HepG2 (cell line): ENCODE results near the gene MAP3K14. TPM values are rescaled to one million over a fixed set of nuclear protein-coding genes. Genes with fewer than 3 reads are reported as not detected.

Experiments
- ATAC-seq: fragments of 200-7000 bp; cut with Tn5 transposase; 3 replicates; pipeline ENCODE4 v1.9.1; 2020; ENCODE audit warnings: mild to moderate bottlenecking, moderate library complexity
- BruUV-seq: library from RNA; stranded (reverse); fragments of 400-500 nt; replicated peaks from 2 replicates; lab custom pipeline; 2021; lab: Mats Ljungman, UMichigan
- CTCF ChIA-PET: fragments of 300-600 bp; formaldehyde crosslinking; extraction: SDS; loops from one replicate; lab custom pipeline; 2021; ENCODE audit warnings: low total read pairs, inconsistent platforms, low intra/inter-chr PET ratio; lab: Yijun Ruan, JAX
- POLR2A ChIA-PET: fragments of 350-600 bp; sonication (Branson Sonifier 250); formaldehyde crosslinking; loops from one replicate; lab custom pipeline; 2020; ENCODE audit warnings: antibody characterized with exemption, inconsistent platforms; lab: Yijun Ruan, JAX
- DNase-seq: peaks from one replicate; pipeline ENCODE4 v3.0.0-alpha.2; 2015; ENCODE audit warnings: low spot score
- FAIRE-seq: peaks from 3 replicates; lab custom pipeline; 2011; peaks lifted over from hg19 to GRCh38; lab: Jason Lieb, UNC
- H2AFZ ChIP-seq: one replicate; pipeline ENCODE4 v1.6.1; 2011; ENCODE audit warnings: low read length, inconsistent platforms
- H3K27ac ChIP-seq: fragments of 300-600 bp; 3 replicates; pipeline ENCODE4 v1.8.0; 2011; ENCODE audit warnings: mixed run types, mild to moderate bottlenecking, mixed read lengths, low read length, inconsistent platforms; ENCODE audit not compliant: insufficient read depth; ENCODE audit errors: extremely low read length
- H3K27me3 ChIP-seq, 2 experiments: fragments of 200-600 bp in 1 of 2; 2 replicates in 1 of 2; 3 replicates in 1 of 2; pipeline versions ENCODE4 v1.6.0 to v1.8.0; 2011; ENCODE audit warnings: low read length in 2 of 2, mild to moderate bottlenecking in 2 of 2, moderate library complexity in 2 of 2, inconsistent platforms in 1 of 2; ENCODE audit not compliant: insufficient read depth in 2 of 2, control insufficient read depth in 1 of 2
- H3K36me3 ChIP-seq, 2 experiments: fragments of 200-600 bp in 1 of 2; replicated peaks in 1 of 2; 2 replicates in 1 of 2; 3 replicates in 1 of 2; pipeline versions ENCODE4 v1.5.1 to v1.8.0; 2011; ENCODE audit warnings: low read length in 2 of 2, inconsistent platforms in 1 of 2; ENCODE audit not compliant: insufficient read depth in 2 of 2, control insufficient read depth in 1 of 2
- H3K4me1 ChIP-seq: 2 replicates; pipeline ENCODE4 v1.5.1; 2012; ENCODE audit warnings: low read length, inconsistent platforms; ENCODE audit not compliant: insufficient read depth
- H3K4me2 ChIP-seq: 2 replicates; pipeline ENCODE4 v1.6.0; 2011; ENCODE audit warnings: low read depth, low read length, inconsistent platforms
- H3K4me3 ChIP-seq, 3 experiments: fragments of 200-600 bp in 1 of 3; sonication (generic), shearing (Covaris generic) in 1 of 3; replicated peaks in 1 of 3; 2 replicates each; pipeline ENCODE4 v1.5.1; 2011 to 2016; ENCODE audit warnings: low read length in 3 of 3, inconsistent platforms in 2 of 3, low read depth in 2 of 3, mild to moderate bottlenecking in 2 of 3, control low read depth in 1 of 3, mixed read lengths in 1 of 3; ENCODE audit not compliant: insufficient read depth in 1 of 3
- H3K79me2 ChIP-seq: one replicate; pipeline ENCODE4 v1.6.1; 2011; ENCODE audit warnings: low read length, inconsistent platforms; ENCODE audit not compliant: insufficient read depth
- H3K9ac ChIP-seq: 2 replicates; pipeline ENCODE4 v1.6.0; 2011; ENCODE audit warnings: mild to moderate bottlenecking, low read depth, low read length, inconsistent platforms; ENCODE audit not compliant: insufficient read depth
- H3K9me3 ChIP-seq: 2 replicates; pipeline ENCODE4 v1.5.1; 2012; ENCODE audit warnings: mild to moderate bottlenecking, low read length
- H4K20me1 ChIP-seq: 2 replicates; pipeline ENCODE4 v1.6.0; 2011; ENCODE audit warnings: inconsistent platforms, mild to moderate bottlenecking, low read length, moderate library complexity; ENCODE audit not compliant: insufficient read depth
- ADNP ChIP-seq: sonication (generic); formaldehyde crosslinking; IDR thresholded peaks from 2 replicates; pipeline ENCODE4 v1.4.0; 2020; ENCODE audit warnings: missing genetic modification reagents
- ARNT ChIP-seq: fragments of 450-650 bp; IDR thresholded peaks from 2 replicates; pipeline ENCODE4 v1.6.1; 2017
- ARNT2 ChIP-seq: sonication (generic); formaldehyde crosslinking; IDR thresholded peaks from 2 replicates; pipeline ENCODE4 v1.8.0; 2022; ENCODE audit warnings: mild to moderate bottlenecking, low read depth, missing genetic modification reagents, moderate library complexity
- GMEB1 ChIP-seq: sonication (generic); formaldehyde crosslinking; IDR thresholded peaks from 2 replicates; pipeline ENCODE4 v1.5.1; 2020; ENCODE audit warnings: missing genetic modification reagents, mild to moderate bottlenecking, borderline replicate concordance
- HDAC2 ChIP-seq: sonication (generic); formaldehyde crosslinking; IDR thresholded peaks from 2 replicates; pipeline ENCODE4 v1.4.0; 2020; ENCODE audit warnings: missing genetic modification reagents
- KDM3A ChIP-seq: IDR thresholded peaks from 2 replicates; pipeline ENCODE4 v1.6.1; 2018; ENCODE audit warnings: low read depth, missing compliant biosample characterization
- MAZ ChIP-seq, 2 experiments: sonication (generic) in 1 of 2; formaldehyde crosslinking in 1 of 2; IDR thresholded peaks; 2 replicates each; pipeline versions ENCODE4 v1.5.0 to v1.6.1; 2012 to 2020; ENCODE audit warnings: low read depth in 2 of 2, mild to moderate bottlenecking in 2 of 2, borderline replicate concordance in 1 of 2, improper control_type of control experiment in 1 of 2, low read length in 1 of 2, missing genetic modification reagents in 1 of 2, moderate library complexity in 1 of 2
- MEF2D ChIP-seq: sonication (generic); formaldehyde crosslinking; IDR thresholded peaks from 2 replicates; pipeline ENCODE4 v1.5.1; 2020; ENCODE audit warnings: mild to moderate bottlenecking, missing genetic modification reagents
- NR2F2 ChIP-seq: IDR thresholded peaks from 2 replicates; pipeline ENCODE4 v1.6.1; 2012; ENCODE audit warnings: low read depth, inconsistent platforms, borderline replicate concordance
- SOX6 ChIP-seq, 2 experiments: fragments of 450-650 bp in 1 of 2; sonication (generic) in 1 of 2; formaldehyde crosslinking in 1 of 2; IDR thresholded peaks; 2 replicates each; pipeline versions ENCODE4 v1.4.0 to v1.6.1; 2017 to 2020; ENCODE audit warnings: antibody characterized with exemption in 1 of 2, mild to moderate bottlenecking in 1 of 2, missing genetic modification reagents in 1 of 2
- ZEB1 ChIP-seq: IDR thresholded peaks from 2 replicates; pipeline ENCODE4 v1.6.1; 2012; ENCODE audit warnings: mild to moderate bottlenecking, low read depth, inconsistent platforms; ENCODE audit not compliant: insufficient replicate concordance
- ZFP36 ChIP-seq: fragments of 150-350 bp; IDR thresholded peaks from 2 replicates; pipeline ENCODE4 v1.6.1; 2018; ENCODE audit warnings: borderline replicate concordance, low read length, low read depth; ENCODE audit not compliant: partially characterized antibody
- ZFP90 ChIP-seq: sonication (generic); formaldehyde crosslinking; IDR thresholded peaks from 2 replicates; pipeline ENCODE4 v1.8.0; 2022; ENCODE audit warnings: missing genetic modification reagents, mild to moderate bottlenecking, inconsistent platforms, borderline replicate concordance
- ZMAT5 ChIP-seq: sonication (generic); formaldehyde crosslinking; IDR thresholded peaks from 2 replicates; pipeline ENCODE4 v1.5.0; 2020; ENCODE audit warnings: mild to moderate bottlenecking, low read depth, missing genetic modification reagents, borderline replicate concordance
- ZNF337 ChIP-seq: sonication (generic); formaldehyde crosslinking; IDR thresholded peaks from 2 replicates; pipeline ENCODE4 v1.5.1; 2020; ENCODE audit warnings: missing genetic modification reagents, low read depth, mild to moderate bottlenecking, borderline replicate concordance
- ZNF367 ChIP-seq: sonication (generic); formaldehyde crosslinking; IDR thresholded peaks from 2 replicates; pipeline ENCODE4 v1.4.0; 2020; ENCODE audit warnings: missing genetic modification reagents, borderline replicate concordance
- ZNF781 ChIP-seq: sonication (generic); formaldehyde crosslinking; IDR thresholded peaks from 2 replicates; pipeline ENCODE4 v1.5.1; 2020; ENCODE audit warnings: borderline replicate concordance, mild to moderate bottlenecking, missing genetic modification reagents; ENCODE audit errors: not compliant biosample characterization
- WGBS: methylation state at CpG from one replicate; pipeline ENCODE4 v1.1.6; 2017; ENCODE audit warnings: low lambda C conversion rate; 5-methylcytosine and 5-hydroxymethylcytosine counted together
- in situ Hi-C: cut with HindIII; loops from 2 replicates; pipeline ENCODE4 v1.10.0; 2017; ENCODE audit warnings: low pct_unique_long_range_greater_than_20kb; ENCODE audit not compliant: extremely low pct_ligation_motif_present
- intact Hi-C: fragments of 100-400 bp; cut with micrococcal nuclease; formaldehyde crosslinking; loops from one replicate; pipeline ENCODE4 v1.10.0; 2022; ENCODE audit not compliant: unreplicated experiment
- polyA plus RNA-seq, 8 experiments: library from polyadenylated mRNA; depleted of rRNA in 3 of 8; stranded (reverse) in 7 of 8; unstranded in 1 of 8; fragments of >200 nt; fragmentation: Illumina TruSeq in 4 of 8; extraction: Trizol in 4 of 8; gene quantifications; 2 replicates each; pipeline versions ENCODE4 v1.2.1 to v1.2.3, GENCODE V29; 2011 to 2016; ENCODE audit warnings: low read depth in 4 of 8, missing spikeins in 1 of 8, mixed read lengths in 1 of 8; ENCODE audit not compliant: insufficient read depth in 1 of 8
- total RNA-seq, 5 experiments: library from RNA; depleted of rRNA; stranded (reverse); fragments of >200 nt; fragmentation: Illumina TruSeq; extraction: Trizol; gene quantifications; 2 replicates each; pipeline ENCODE4 v1.2.3, GENCODE V29; 2016; ENCODE audit warnings: low read depth in 1 of 5
- TF ChIP-seq, protein P1 (sequence below): IDR thresholded peaks from 2 replicates; pipeline ENCODE4 v1.6.1; 2012; ENCODE audit warnings: low read depth, low read length, improper control_type of control experiment

MAP3K14 gene
- total and polyA plus RNA-seq, 2 of the 13 experiments (the other 11 are each of a cell fraction or from before 2014, with no cell fraction given) = 2.6 TPM

DNA sequence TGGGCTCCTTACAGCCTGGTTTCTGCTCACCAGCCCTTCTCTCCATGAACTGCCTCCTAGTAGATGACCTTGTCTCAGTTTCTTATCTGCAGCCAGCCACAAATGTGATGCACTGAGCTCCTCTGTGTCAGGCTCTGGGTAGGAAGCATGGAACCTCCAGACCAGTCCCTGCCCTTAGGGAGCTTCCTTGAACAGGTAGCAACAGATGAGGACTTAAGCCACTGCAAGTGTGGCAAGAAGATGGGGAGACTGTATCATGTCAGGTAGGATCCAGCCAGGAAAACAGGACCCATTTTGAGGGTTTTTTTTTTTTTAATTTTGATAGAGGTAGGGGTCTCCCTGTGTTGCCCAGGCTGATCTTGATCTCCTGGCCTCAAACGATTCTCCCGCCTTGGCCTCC is 5.3 kb upstream of the MAP3K14 start:
- FAIRE-seq (no peak), ATAC-seq (no peak), DNase-seq (no peak)
- ChIA-PET CTCF (no interaction called here), POLR2A (no interaction called here)
- BruUV-seq = no TSS peak
- Histone ChIP-seq H3K27me3 (peaks cover 7 to 51% of the 10 kb centered on the region in 2 experiments; a peak in 3 of 5 replicates), H2AFZ (no peak overlapping the region), H3K9me3 (no peaks in the 10 kb centered on the region), H3K4me1 (peaks cover 22% of the 10 kb centered on the region), H3K4me2 (no peak overlapping the region), H4K20me1 (no peaks in the 10 kb centered on the region), H3K36me3 (no peaks in the 10 kb centered on the region; a peak in 1 of 5 replicates), H3K27ac (no peak overlapping the region), H3K9ac (no peak overlapping the region), H3K4me3 (no peak overlapping the region), H3K79me2 (no peaks in the 10 kb centered on the region)
- in situ Hi-C loops = no loop called here
- 80% methylated on average over 2 of the region's 2 CpGs for WGBS
- intact Hi-C loops = no loop called here
- no peak for TF ChIP-seq SOX6 (IDR thresholded peaks at IDR 0.05)
- no peak for TF ChIP-seq SOX6 (CRISPR knock-in tag; IDR thresholded peaks at IDR 0.05)
- no peak for TF ChIP-seq ZFP36
- no peak for TF ChIP-seq ZNF781
- TF ChIP-seq GMEB1 (CRISPR knock-in tag) = no peak
- TF ChIP-seq HDAC2 (CRISPR knock-in tag) = no peak
- no peak for TF ChIP-seq ARNT2
- TF ChIP-seq, protein P1, sequence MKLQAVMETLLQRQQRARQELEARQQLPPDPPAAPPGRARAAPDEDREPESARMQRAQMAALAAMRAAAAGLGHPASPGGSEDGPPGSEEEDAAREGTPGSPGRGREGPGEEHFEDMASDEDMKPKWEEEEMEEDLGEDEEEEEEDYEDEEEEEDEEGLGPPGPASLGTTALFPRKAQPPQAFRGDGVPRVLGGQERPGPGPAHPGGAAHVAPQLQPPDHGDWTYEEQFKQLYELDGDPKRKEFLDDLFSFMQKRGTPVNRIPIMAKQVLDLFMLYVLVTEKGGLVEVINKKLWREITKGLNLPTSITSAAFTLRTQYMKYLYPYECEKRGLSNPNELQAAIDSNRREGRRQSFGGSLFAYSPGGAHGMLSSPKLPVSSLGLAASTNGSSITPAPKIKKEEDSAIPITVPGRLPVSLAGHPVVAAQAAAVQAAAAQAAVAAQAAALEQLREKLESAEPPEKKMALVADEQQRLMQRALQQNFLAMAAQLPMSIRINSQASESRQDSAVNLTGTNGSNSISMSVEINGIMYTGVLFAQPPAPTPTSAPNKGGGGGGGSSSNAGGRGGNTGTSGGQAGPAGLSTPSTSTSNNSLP = no peak
- TF ChIP-seq ZNF337 (CRISPR knock-in tag) = no peak
- no peak for TF ChIP-seq ZNF367 (CRISPR knock-in tag)
- no peak for TF ChIP-seq ZFP90 (CRISPR knock-in tag)
- TF ChIP-seq MEF2D (CRISPR knock-in tag) = no peak
- TF ChIP-seq KDM3A (CRISPR knock-in tag) = no peak
- TF ChIP-seq ARNT = no peak
- TF ChIP-seq ZEB1 = no peak
- no peak for TF ChIP-seq ZMAT5 (CRISPR knock-in tag)
- TF ChIP-seq NR2F2 = no peak
- TF ChIP-seq MAZ (IDR thresholded peaks at IDR 0.05; ENCODE audit: borderline replicate concordance, low read depth, low read length) = no peak
- TF ChIP-seq MAZ (CRISPR knock-in tag; IDR thresholded peaks at IDR 0.05; ENCODE audit: low read depth) = no peak
- TF ChIP-seq ADNP (CRISPR knock-in tag) = no peak
